ENCODE data around the gene VAV1. TPM values are rescaled to one million over a fixed set of nuclear protein-coding genes. Genes with fewer than 3 reads are reported as not detected.

The VAV1 gene
- total and polyA plus RNA-seq, 9 of the 15 experiments (the other 6 are each of a cell fraction or from before 2014, with no cell fraction given): 0.46 to 20.1 (median 11.1) TPM

DNA sequence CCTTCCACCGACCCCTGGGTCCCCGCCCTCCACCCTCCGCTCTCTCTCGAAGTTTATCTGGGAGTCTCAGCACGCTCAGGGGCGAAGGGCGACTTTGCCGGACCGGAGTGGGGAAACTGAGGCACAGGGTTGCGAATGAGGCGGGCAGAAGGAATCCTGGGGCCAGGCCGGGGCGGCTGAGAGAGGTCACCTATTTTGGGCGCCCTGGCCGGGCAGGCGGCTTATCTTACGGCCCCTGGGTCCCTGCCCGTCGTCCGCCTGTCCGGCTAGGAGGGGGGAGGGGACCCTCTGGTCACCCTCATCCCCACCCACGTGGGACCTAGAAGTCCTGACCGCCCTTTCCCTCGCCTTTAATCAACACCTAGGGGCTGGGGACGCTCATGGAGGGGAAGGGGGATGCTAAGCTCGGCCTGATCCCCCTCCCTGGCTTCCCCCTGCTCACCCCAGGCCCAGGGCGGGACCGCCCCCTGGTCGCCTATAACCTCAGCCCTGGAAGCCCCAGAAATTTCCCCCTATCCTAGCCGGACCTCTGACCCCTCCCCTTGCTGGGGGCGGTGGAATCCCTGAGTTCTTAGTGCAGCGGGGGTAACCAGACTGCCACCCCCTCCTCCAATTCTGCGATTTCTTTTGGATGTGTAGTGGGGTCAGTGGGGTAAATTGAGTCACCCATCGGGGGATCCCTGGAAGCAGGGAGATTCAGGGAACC, 32.5 kb upstream of the VAV1 start (continued):
- TF ChIP-seq, protein P1, sequence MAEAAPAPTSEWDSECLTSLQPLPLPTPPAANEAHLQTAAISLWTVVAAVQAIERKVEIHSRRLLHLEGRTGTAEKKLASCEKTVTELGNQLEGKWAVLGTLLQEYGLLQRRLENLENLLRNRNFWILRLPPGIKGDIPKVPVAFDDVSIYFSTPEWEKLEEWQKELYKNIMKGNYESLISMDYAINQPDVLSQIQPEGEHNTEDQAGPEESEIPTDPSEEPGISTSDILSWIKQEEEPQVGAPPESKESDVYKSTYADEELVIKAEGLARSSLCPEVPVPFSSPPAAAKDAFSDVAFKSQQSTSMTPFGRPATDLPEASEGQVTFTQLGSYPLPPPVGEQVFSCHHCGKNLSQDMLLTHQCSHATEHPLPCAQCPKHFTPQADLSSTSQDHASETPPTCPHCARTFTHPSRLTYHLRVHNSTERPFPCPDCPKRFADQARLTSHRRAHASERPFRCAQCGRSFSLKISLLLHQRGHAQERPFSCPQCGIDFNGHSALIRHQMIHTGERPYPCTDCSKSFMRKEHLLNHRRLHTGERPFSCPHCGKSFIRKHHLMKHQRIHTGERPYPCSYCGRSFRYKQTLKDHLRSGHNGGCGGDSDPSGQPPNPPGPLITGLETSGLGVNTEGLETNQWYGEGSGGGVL (CRISPR knock-in tag; IDR thresholded peaks at IDR 0.05): no peak
- TF ChIP-seq IRF2 (CRISPR knock-in tag; IDR thresholded peaks at IDR 0.05) (no peak), ZSCAN29 (IDR thresholded peaks at IDR 0.05) (no peak), CBFA2T3 (IDR thresholded peaks at IDR 0.05) (peak; percentile 53), ZNF644 (tag; IDR thresholded peaks at IDR 0.05; ENCODE audit: low read depth) (no peak), HDAC6 (IDR thresholded peaks at IDR 0.05; ENCODE audit: low read depth, low read length) (no peak), MCM2 (IDR thresholded peaks at IDR 0.05; ENCODE audit: low read depth) (no peak), FOS (IDR thresholded peaks at IDR 0.05; ENCODE audit: extremely low read depth, insufficient read length) (no peak), POLR2G (IDR thresholded peaks at IDR 0.05; ENCODE audit: low read depth, low read length) (peak; percentile 40; the same call in 1 of the 2 replicates), CHCHD3 (CRISPR knock-in tag; IDR thresholded peaks at IDR 0.05) (no peak), SRSF7 (optimal IDR thresholded peaks at IDR 0.05; ENCODE audit: low read depth, low read length) (no peak), PATZ1 (CRISPR knock-in tag; IDR thresholded peaks at IDR 0.05; ENCODE audit: borderline replicate concordance) (no peak)
- TF ChIP-seq, protein P2, sequence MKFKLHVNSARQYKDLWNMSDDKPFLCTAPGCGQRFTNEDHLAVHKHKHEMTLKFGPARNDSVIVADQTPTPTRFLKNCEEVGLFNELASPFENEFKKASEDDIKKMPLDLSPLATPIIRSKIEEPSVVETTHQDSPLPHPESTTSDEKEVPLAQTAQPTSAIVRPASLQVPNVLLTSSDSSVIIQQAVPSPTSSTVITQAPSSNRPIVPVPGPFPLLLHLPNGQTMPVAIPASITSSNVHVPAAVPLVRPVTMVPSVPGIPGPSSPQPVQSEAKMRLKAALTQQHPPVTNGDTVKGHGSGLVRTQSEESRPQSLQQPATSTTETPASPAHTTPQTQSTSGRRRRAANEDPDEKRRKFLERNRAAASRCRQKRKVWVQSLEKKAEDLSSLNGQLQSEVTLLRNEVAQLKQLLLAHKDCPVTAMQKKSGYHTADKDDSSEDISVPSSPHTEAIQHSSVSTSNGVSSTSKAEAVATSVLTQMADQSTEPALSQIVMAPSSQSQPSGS (CRISPR knock-in tag; IDR thresholded peaks at IDR 0.05): no peak
- TF ChIP-seq, protein P3, sequence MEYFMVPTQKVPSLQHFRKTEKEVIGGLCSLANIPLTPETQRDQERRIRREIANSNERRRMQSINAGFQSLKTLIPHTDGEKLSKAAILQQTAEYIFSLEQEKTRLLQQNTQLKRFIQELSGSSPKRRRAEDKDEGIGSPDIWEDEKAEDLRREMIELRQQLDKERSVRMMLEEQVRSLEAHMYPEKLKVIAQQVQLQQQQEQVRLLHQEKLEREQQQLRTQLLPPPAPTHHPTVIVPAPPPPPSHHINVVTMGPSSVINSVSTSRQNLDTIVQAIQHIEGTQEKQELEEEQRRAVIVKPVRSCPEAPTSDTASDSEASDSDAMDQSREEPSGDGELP (CRISPR knock-in tag; IDR thresholded peaks at IDR 0.05; ENCODE audit: borderline replicate concordance): peak; percentile 58; the same call in 1 of the 2 replicates
- TF ChIP-seq, protein P4, sequence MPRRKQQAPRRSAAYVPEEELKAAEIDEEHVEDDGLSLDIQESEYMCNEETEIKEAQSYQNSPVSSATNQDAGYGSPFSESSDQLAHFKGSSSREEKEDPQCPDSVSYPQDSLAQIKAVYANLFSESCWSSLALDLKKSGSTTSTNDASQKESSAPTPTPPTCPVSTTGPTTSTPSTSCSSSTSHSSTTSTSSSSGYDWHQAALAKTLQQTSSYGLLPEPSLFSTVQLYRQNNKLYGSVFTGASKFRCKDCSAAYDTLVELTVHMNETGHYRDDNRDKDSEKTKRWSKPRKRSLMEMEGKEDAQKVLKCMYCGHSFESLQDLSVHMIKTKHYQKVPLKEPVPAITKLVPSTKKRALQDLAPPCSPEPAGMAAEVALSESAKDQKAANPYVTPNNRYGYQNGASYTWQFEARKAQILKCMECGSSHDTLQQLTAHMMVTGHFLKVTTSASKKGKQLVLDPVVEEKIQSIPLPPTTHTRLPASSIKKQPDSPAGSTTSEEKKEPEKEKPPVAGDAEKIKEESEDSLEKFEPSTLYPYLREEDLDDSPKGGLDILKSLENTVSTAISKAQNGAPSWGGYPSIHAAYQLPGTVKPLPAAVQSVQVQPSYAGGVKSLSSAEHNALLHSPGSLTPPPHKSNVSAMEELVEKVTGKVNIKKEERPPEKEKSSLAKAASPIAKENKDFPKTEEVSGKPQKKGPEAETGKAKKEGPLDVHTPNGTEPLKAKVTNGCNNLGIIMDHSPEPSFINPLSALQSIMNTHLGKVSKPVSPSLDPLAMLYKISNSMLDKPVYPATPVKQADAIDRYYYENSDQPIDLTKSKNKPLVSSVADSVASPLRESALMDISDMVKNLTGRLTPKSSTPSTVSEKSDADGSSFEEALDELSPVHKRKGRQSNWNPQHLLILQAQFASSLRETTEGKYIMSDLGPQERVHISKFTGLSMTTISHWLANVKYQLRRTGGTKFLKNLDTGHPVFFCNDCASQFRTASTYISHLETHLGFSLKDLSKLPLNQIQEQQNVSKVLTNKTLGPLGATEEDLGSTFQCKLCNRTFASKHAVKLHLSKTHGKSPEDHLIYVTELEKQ (CRISPR knock-in tag; IDR thresholded peaks at IDR 0.05): no peak
- TF ChIP-seq, protein P5, sequence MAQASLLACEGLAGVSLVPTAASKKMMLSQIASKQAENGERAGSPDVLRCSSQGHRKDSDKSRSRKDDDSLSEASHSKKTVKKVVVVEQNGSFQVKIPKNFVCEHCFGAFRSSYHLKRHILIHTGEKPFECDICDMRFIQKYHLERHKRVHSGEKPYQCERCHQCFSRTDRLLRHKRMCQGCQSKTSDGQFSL (CRISPR knock-in tag; IDR thresholded peaks at IDR 0.05): no peak
- TF ChIP-seq, protein P5 (tag; IDR thresholded peaks at IDR 0.05): no peak

All from K562 (cell line).